GM12878 (cell line): ENCODE results near the gene ARID4B. TPM values are rescaled to one million over a fixed set of nuclear protein-coding genes. Genes with fewer than 3 reads are reported as not detected.
A peak's percentile ranks its signal among the peaks of the same experiment; 100 is the strongest.

ENCODE experiments used
- BMI1 ChIP-seq: fragments of 450-650 bp; IDR thresholded peaks from 2 replicates; pipeline ENCODE4 v1.6.1; 2016; ENCODE audit warnings: mild to moderate bottlenecking, moderate library complexity, borderline replicate concordance
- HDGF ChIP-seq: fragments of 450-650 bp; IDR thresholded peaks from 2 replicates; pipeline ENCODE4 v1.6.1; 2016; ENCODE audit warnings: antibody characterized with exemption
- IKZF2 ChIP-seq, 2 experiments: fragments of 450-650 bp; IDR thresholded peaks; 2 replicates each; pipeline ENCODE4 v1.6.1; 2017; ENCODE audit warnings: mild to moderate bottlenecking in 2 of 2, moderate library complexity in 2 of 2
- JUNB ChIP-seq: IDR thresholded peaks from 2 replicates; pipeline ENCODE4 v1.6.1; 2016; ENCODE audit warnings: antibody characterized with exemption, mild to moderate bottlenecking
- JUND ChIP-seq: IDR thresholded peaks from 2 replicates; pipeline ENCODE4 v1.6.1; 2012; ENCODE audit warnings: low read depth, mild to moderate bottlenecking, low read length, improper control_type of control experiment, moderate library complexity
- MTA3 ChIP-seq: IDR thresholded peaks from 2 replicates; pipeline ENCODE4 v1.6.1; 2012; ENCODE audit warnings: low read length, inconsistent platforms, borderline replicate concordance
- NFIC ChIP-seq: IDR thresholded peaks from 2 replicates; pipeline ENCODE4 v1.6.1; 2012; ENCODE audit warnings: low read depth, mild to moderate bottlenecking, inconsistent platforms, low read length, moderate library complexity
- PML ChIP-seq: IDR thresholded peaks from 2 replicates; pipeline ENCODE4 v1.6.1; 2012; ENCODE audit warnings: low read length, inconsistent platforms
- POU2F2 ChIP-seq: IDR thresholded peaks from 3 replicates; pipeline ENCODE4 v1.6.1; 2011; ENCODE audit warnings: low read depth, mild to moderate bottlenecking, low read length, borderline replicate concordance
- SIN3A ChIP-seq: IDR thresholded peaks from 2 replicates; pipeline ENCODE4 v1.6.1; 2012; ENCODE audit warnings: low read depth, low read length, improper control_type of control experiment
- SP1 ChIP-seq: IDR thresholded peaks from one replicate; pipeline ENCODE4 v1.6.1; 2011; ENCODE audit warnings: low read depth, low read length
- SRF ChIP-seq, 2 experiments: IDR thresholded peaks; 2 replicates each; pipeline ENCODE4 v1.6.1; 2011; ENCODE audit warnings: low read depth in 2 of 2, low read length in 2 of 2, mild to moderate bottlenecking in 1 of 2, moderate library complexity in 1 of 2
- SUPT20H ChIP-seq: IDR thresholded peaks from 2 replicates; pipeline ENCODE4 v1.6.1; 2011; ENCODE audit warnings: low read depth, mild to moderate bottlenecking, low read length, moderate library complexity, borderline replicate concordance; ENCODE audit not compliant: control insufficient read depth
- TAF1 ChIP-seq: IDR thresholded peaks from 2 replicates; pipeline ENCODE4 v1.6.1; 2011; ENCODE audit warnings: mild to moderate bottlenecking, low read depth, low read length, borderline replicate concordance
- TCF7 ChIP-seq: IDR thresholded peaks from 2 replicates; pipeline ENCODE4 v1.6.1; 2014; ENCODE audit warnings: antibody characterized with exemption, borderline replicate concordance
- USF1 ChIP-seq: IDR thresholded peaks from 2 replicates; pipeline ENCODE4 v1.6.1; 2011; ENCODE audit warnings: borderline replicate concordance, low read depth, mild to moderate bottlenecking, moderate library complexity, mixed read lengths, low read length; ENCODE audit not compliant: insufficient read depth; ENCODE audit errors: extremely low read length
- ZNF207 ChIP-seq: fragments of 450-650 bp; IDR thresholded peaks from 2 replicates; pipeline ENCODE4 v1.6.1; 2014; ENCODE audit warnings: antibody characterized with exemption, mild to moderate bottlenecking, borderline replicate concordance
- ZNF384 ChIP-seq: IDR thresholded peaks from 2 replicates; pipeline ENCODE4 v1.6.1; 2012; ENCODE audit warnings: low read depth, mild to moderate bottlenecking, low read length, improper control_type of control experiment, borderline replicate concordance
- ZNF622 ChIP-seq: fragments of 450-650 bp; IDR thresholded peaks from 2 replicates; pipeline ENCODE4 v1.6.1; 2017; ENCODE audit warnings: mild to moderate bottlenecking, inconsistent platforms
- polyA plus RNA-seq, 11 experiments: library from polyadenylated mRNA; depleted of rRNA in 4 of 11; unstranded in 6 of 11; stranded (reverse) in 5 of 11; fragments of >200 nt; fragmentation: Nextera tagmentation in 4 of 11; fragmentation: Illumina TruSeq in 1 of 11; extraction: Ambion mirVana in 4 of 11; extraction: Trizol in 1 of 11; gene quantifications; 1 replicate in 1 of 11; 2 replicates in 10 of 11; pipeline versions ENCODE4 v1.2.1 to v1.2.3, GENCODE V29; 2011 to 2016; ENCODE audit warnings: inconsistent platforms in 2 of 11, missing spikeins in 2 of 11, low read depth in 1 of 11
- total RNA-seq, 4 experiments: library from RNA; depleted of rRNA in 3 of 4; stranded (reverse); fragments of >200 nt in 3 of 4; fragmentation: Illumina TruSeq in 1 of 4; extraction: Trizol in 1 of 4; gene quantifications; 2 replicates each; pipeline versions ENCODE4 v1.2.1 to v1.2.3, GENCODE V29; 2013 to 2021
- TF ChIP-seq, protein P1 (sequence below): IDR thresholded peaks from 2 replicates; pipeline ENCODE4 v1.6.1; 2012; ENCODE audit warnings: low read length, inconsistent platforms
- TF ChIP-seq, protein P2 (sequence below): fragments of 450-650 bp; formaldehyde crosslinking; IDR thresholded peaks from 2 replicates; pipeline ENCODE4 v1.5.0; 2022; ENCODE audit warnings: mild to moderate bottlenecking, missing genetic modification characterization
- TF ChIP-seq, protein P3 (sequence below): fragments of 450-650 bp; IDR thresholded peaks from 2 replicates; pipeline ENCODE4 v1.6.1; 2018; ENCODE audit warnings: borderline replicate concordance, mild to moderate bottlenecking; ENCODE audit not compliant: partially characterized antibody

Gene ARID4B
- total and polyA plus RNA-seq, 10 of the 15 experiments (the other 5 are each of a cell fraction or from before 2014, with no cell fraction given), result 13.6 to 39.1 (median 28.0) TPM

DNA sequence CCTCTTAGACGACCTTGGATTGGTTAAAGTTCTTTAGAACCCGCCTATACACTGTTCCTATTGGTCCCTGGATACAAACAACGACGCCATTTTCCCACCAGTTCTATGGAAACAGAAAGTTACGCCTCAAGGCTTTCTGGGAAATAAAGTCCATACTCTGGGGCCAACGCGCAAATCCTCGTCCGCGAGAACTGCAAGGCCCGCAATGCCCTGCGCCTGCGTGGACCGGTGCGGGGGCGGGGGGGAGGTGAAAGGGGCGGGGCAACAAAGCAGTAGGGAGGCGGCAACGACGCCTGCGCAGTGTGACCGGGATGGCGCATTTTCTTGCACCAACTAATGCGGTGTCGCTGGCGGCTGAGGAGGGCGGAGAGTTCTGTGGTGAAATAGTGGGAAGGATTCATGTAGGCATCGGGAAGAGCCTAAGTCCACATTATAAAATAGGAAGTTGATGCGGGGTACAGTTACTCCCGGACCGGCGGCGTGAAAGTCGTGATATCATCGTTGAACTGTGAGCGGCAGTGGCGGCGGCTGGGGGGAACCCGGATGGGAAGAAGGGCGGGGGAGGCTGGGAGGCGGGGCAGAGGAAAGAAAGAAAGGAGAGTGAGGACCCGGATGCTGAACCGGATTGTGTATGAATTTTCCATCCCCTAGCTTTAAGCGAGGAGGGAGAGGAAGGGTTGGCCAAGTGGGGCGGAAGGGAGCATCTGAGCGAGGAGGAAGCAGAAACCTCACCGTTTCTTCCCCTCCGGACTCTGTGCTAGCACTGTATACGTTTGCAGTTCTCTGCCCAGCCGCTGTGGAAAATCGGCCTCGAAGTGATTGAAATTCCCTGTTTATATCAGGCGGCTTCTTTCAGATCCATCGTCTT lies 526 bp upstream of the ARID4B start, which contains the start of gene GGPS1 (continued):
- TF ChIP-seq SP1, result peak; percentile 62
- TF ChIP-seq, protein P1, sequence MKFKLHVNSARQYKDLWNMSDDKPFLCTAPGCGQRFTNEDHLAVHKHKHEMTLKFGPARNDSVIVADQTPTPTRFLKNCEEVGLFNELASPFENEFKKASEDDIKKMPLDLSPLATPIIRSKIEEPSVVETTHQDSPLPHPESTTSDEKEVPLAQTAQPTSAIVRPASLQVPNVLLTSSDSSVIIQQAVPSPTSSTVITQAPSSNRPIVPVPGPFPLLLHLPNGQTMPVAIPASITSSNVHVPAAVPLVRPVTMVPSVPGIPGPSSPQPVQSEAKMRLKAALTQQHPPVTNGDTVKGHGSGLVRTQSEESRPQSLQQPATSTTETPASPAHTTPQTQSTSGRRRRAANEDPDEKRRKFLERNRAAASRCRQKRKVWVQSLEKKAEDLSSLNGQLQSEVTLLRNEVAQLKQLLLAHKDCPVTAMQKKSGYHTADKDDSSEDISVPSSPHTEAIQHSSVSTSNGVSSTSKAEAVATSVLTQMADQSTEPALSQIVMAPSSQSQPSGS, result no peak
- TF ChIP-seq SRF (IDR thresholded peaks at IDR 0.05; ENCODE audit: low read depth in 2 of 2, low read length in 2 of 2), result 0 out of 4 replicates have a peak, but pooled peaks of 1 of the 2 experiments have one; percentile 25
- no peak for TF ChIP-seq PML
- peak; percentile 62; the same call in 1 of the 2 replicates for TF ChIP-seq ZNF384
- TF ChIP-seq HDGF, result peak; percentile 74
- TF ChIP-seq JUNB, result no peak
- TF ChIP-seq ZNF207, result no peak
- TF ChIP-seq, protein P2, sequence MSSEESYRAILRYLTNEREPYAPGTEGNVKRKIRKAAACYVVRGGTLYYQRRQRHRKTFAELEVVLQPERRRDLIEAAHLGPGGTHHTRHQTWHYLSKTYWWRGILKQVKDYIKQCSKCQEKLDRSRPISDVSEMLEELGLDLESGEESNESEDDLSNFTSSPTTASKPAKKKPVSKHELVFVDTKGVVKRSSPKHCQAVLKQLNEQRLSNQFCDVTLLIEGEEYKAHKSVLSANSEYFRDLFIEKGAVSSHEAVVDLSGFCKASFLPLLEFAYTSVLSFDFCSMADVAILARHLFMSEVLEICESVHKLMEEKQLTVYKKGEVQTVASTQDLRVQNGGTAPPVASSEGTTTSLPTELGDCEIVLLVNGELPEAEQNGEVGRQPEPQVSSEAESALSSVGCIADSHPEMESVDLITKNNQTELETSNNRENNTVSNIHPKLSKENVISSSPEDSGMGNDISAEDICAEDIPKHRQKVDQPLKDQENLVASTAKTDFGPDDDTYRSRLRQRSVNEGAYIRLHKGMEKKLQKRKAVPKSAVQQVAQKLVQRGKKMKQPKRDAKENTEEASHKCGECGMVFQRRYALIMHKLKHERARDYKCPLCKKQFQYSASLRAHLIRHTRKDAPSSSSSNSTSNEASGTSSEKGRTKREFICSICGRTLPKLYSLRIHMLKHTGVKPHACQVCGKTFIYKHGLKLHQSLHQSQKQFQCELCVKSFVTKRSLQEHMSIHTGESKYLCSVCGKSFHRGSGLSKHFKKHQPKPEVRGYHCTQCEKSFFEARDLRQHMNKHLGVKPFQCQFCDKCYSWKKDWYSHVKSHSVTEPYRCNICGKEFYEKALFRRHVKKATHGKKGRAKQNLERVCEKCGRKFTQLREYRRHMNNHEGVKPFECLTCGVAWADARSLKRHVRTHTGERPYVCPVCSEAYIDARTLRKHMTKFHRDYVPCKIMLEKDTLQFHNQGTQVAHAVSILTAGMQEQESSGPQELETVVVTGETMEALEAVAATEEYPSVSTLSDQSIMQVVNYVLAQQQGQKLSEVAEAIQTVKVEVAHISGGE, result peak; percentile 63
- TF ChIP-seq TCF7, result no peak
- no peak for TF ChIP-seq MTA3
- no peak for TF ChIP-seq SUPT20H
- TF ChIP-seq POU2F2, result peak; percentile 57; the same call in 2 of the 3 replicates
- peak; percentile 75 to 80; a peak in 3 of 4 replicates for TF ChIP-seq IKZF2 (IDR thresholded peaks at IDR 0.05)
- peak; percentile 91 for TF ChIP-seq SIN3A
- TF ChIP-seq USF1, result no peak
- TF ChIP-seq JUND, result peak; percentile 43; the same call in 1 of the 2 replicates
- TF ChIP-seq NFIC, result no peak
- TF ChIP-seq BMI1, result no peak; the same call in 1 of the 2 replicates
- peak; percentile 66; the same call in 1 of the 2 replicates for TF ChIP-seq TAF1
- TF ChIP-seq, protein P3, sequence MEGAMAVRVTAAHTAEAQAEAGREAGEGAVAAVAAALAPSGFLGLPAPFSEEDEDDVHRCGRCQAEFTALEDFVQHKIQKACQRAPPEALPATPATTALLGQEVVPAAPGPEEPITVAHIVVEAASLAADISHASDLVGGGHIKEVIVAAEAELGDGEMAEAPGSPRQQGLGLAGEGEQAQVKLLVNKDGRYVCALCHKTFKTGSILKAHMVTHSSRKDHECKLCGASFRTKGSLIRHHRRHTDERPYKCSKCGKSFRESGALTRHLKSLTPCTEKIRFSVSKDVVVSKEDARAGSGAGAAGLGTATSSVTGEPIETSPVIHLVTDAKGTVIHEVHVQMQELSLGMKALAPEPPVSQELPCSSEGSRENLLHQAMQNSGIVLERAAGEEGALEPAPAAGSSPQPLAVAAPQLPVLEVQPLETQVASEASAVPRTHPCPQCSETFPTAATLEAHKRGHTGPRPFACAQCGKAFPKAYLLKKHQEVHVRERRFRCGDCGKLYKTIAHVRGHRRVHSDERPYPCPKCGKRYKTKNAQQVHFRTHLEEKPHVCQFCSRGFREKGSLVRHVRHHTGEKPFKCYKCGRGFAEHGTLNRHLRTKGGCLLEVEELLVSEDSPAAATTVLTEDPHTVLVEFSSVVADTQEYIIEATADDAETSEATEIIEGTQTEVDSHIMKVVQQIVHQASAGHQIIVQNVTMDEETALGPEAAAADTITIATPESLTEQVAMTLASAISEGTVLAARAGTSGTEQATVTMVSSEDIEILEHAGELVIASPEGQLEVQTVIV, result peak; percentile 27
- TF ChIP-seq ZNF622, result no peak
